ENCODE results near the gene GBE1. TPM values are rescaled to one million over a fixed set of nuclear protein-coding genes. Genes with fewer than 3 reads are reported as not detected.

Gene GBE1
- polyA plus RNA-seq, 1 of the 3 experiments (the other 2 are of a cell fraction) = 14.2 TPM

GRCh38 chr3:81463781-81464180 lies 297.7 kb downstream of the GBE1 start:
- H3K27me3 ChIP-seq (ENCODE audit: insufficient read depth) = no peaks in the 10 kb centered on the region
- H3K9me2 ChIP-seq = no peaks in the 10 kb centered on the region
- no peaks in the 10 kb centered on the region for H3K79me2 ChIP-seq (ENCODE audit: insufficient read depth)
- no peaks in the 10 kb centered on the region for H4K20me1 ChIP-seq (ENCODE audit: insufficient read depth)
- ChIA-PET POLR2A (no interaction called here), CTCF (interaction anchor here (1.4 kb wide), 1 partner anchor 27 kb away, joined by 5 read pairs; no protein-coding TSS in a partner anchor)
- H3K9ac ChIP-seq = no peak overlapping the region
- no peak for DNase-seq
- peaks cover 0 to 11% of the 10 kb centered on the region in 2 experiments; a peak in 2 of 4 replicates for H3K4me1 ChIP-seq (ENCODE audit: control insufficient read depth in 1 of 2, insufficient read depth in 2 of 2, low read depth in 1 of 2, low read length in 1 of 2)
- no peak overlapping the region for H3K4me2 ChIP-seq
- no peak overlapping the region for H3K27ac ChIP-seq (ENCODE audit: low read depth in 2 of 2, low read length in 1 of 2)
- no peaks in the 10 kb centered on the region for H3F3A ChIP-seq (replicated peaks; ENCODE audit: insufficient read depth)
- WGBS (ENCODE audit: low lambda C conversion rate) = 40% methylated on average over 3 of the region's 3 CpGs
- TF ChIP-seq NRF1 (IDR thresholded peaks at IDR 0.05; ENCODE audit: low read depth, low read length) (no peak), RFX5 (IDR thresholded peaks at IDR 0.05; ENCODE audit: low read length) (no peak), ELF1 (IDR thresholded peaks at IDR 0.05) (no peak), TCF12 (IDR thresholded peaks at IDR 0.05) (peak; percentile 31; the same call in 1 of the 2 replicates), ZBTB33 (IDR thresholded peaks at IDR 0.05; ENCODE audit: borderline replicate concordance, low read depth) (no peak)
- TF ChIP-seq, protein P1, sequence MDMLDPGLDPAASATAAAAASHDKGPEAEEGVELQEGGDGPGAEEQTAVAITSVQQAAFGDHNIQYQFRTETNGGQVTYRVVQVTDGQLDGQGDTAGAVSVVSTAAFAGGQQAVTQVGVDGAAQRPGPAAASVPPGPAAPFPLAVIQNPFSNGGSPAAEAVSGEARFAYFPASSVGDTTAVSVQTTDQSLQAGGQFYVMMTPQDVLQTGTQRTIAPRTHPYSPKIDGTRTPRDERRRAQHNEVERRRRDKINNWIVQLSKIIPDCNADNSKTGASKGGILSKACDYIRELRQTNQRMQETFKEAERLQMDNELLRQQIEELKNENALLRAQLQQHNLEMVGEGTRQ (IDR thresholded peaks at IDR 0.05; ENCODE audit: borderline replicate concordance, low read depth, low read length) = no peak
- H2AFZ ChIP-seq (ENCODE audit: low read depth) = no peak overlapping the region
- H3K4me3 ChIP-seq (ENCODE audit: low read depth in 2 of 2, low read length in 1 of 2) = no peak overlapping the region
- H3K9me3 ChIP-seq = no peaks in the 10 kb centered on the region
- H3K36me3 ChIP-seq (replicated peaks in 1 of 2; ENCODE audit: control insufficient read depth in 1 of 2, insufficient read depth in 2 of 2, low read length in 1 of 2) = no peaks in the 10 kb centered on the region

- WGBS (ENCODE audit: low lambda C conversion rate) = 51% methylated on average over 4 of the region's 4 CpGs
- Histone ChIP-seq H3K79me2 (ENCODE audit: insufficient read depth) (no peaks in the 10 kb centered on the region), H3K4me3 (ENCODE audit: low read depth in 2 of 2, low read length in 1 of 2) (no peak overlapping the region), H3K36me3 (replicated peaks in 1 of 2; ENCODE audit: control insufficient read depth in 1 of 2, insufficient read depth in 2 of 2, low read length in 1 of 2) (no peaks in the 10 kb centered on the region), H3K9ac (no peak overlapping the region), H3K4me2 (no peak overlapping the region), H3K9me3 (no peaks in the 10 kb centered on the region), H3K27me3 (ENCODE audit: insufficient read depth) (no peaks in the 10 kb centered on the region), H4K20me1 (ENCODE audit: insufficient read depth) (no peaks in the 10 kb centered on the region), H3F3A (replicated peaks; ENCODE audit: insufficient read depth) (no peaks in the 10 kb centered on the region), H3K27ac (ENCODE audit: low read depth in 2 of 2, low read length in 1 of 2) (no peak overlapping the region), H2AFZ (ENCODE audit: low read depth) (no peak overlapping the region), H3K4me1 (ENCODE audit: control insufficient read depth in 1 of 2, insufficient read depth in 2 of 2, low read depth in 1 of 2, low read length in 1 of 2) (peaks cover 0 to 11% of the 10 kb centered on the region in 2 experiments; a peak in 2 of 4 replicates), H3K9me2 (no peaks in the 10 kb centered on the region)
- no peak for DNase-seq
- ChIA-PET CTCF (no interaction called here), POLR2A (interaction anchor here (1.2 kb wide), 1 partner anchor 11 kb away, joined by 6 read pairs; no protein-coding TSS in a partner anchor)
- TF ChIP-seq FOXM1 (IDR thresholded peaks at IDR 0.05; ENCODE audit: low read depth) (no peak), TCF12 (IDR thresholded peaks at IDR 0.05) (peak; percentile 18; the same call in 1 of the 2 replicates), NFIC (IDR thresholded peaks at IDR 0.05; ENCODE audit: borderline replicate concordance) (peak; percentile 45; the same call in 1 of the 2 replicates)
- TF ChIP-seq, protein P2, sequence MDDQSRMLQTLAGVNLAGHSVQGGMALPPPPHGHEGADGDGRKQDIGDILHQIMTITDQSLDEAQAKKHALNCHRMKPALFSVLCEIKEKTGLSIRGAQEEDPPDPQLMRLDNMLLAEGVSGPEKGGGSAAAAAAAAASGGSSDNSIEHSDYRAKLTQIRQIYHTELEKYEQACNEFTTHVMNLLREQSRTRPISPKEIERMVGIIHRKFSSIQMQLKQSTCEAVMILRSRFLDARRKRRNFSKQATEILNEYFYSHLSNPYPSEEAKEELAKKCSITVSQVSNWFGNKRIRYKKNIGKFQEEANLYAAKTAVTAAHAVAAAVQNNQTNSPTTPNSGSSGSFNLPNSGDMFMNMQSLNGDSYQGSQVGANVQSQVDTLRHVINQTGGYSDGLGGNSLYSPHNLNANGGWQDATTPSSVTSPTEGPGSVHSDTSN (IDR thresholded peaks at IDR 0.05) = peak; percentile 71
Measured at GRCh38 chr3:81462921-81463320, 298.5 kb downstream of the GBE1 start.
